HepG2 (cell line): Measurements from ENCODE around the gene DHX30. TPM values are rescaled to one million over a fixed set of nuclear protein-coding genes. Genes with fewer than 3 reads are reported as not detected.
A peak's percentile ranks its signal among the peaks of the same experiment; 100 is the strongest.

Experiments used
- ATF2 ChIP-seq: sonication (generic); formaldehyde crosslinking; IDR thresholded peaks from 2 replicates; pipeline ENCODE4 v1.4.0; 2020; ENCODE audit warnings: missing genetic modification reagents
- MEF2D ChIP-seq: sonication (generic); formaldehyde crosslinking; IDR thresholded peaks from 2 replicates; pipeline ENCODE4 v1.5.1; 2020; ENCODE audit warnings: mild to moderate bottlenecking, missing genetic modification reagents
- PATZ1 ChIP-seq: sonication (generic); formaldehyde crosslinking; IDR thresholded peaks from 2 replicates; pipeline ENCODE4 v1.4.0; 2020; ENCODE audit warnings: missing genetic modification reagents
- TFE3 ChIP-seq: IDR thresholded peaks from 2 replicates; pipeline ENCODE4 v1.6.1; 2016
- YEATS4 ChIP-seq: sonication (generic); formaldehyde crosslinking; IDR thresholded peaks from 2 replicates; pipeline ENCODE4 v1.4.0; 2020; ENCODE audit warnings: missing genetic modification reagents, borderline replicate concordance
- ZC3H4 ChIP-seq: sonication (generic); formaldehyde crosslinking; IDR thresholded peaks from 2 replicates; pipeline ENCODE4 v1.4.0; 2020; ENCODE audit warnings: missing genetic modification reagents, borderline replicate concordance
- ZNF225 ChIP-seq: sonication (generic); formaldehyde crosslinking; IDR thresholded peaks from 2 replicates; pipeline ENCODE4 v1.4.0; 2020; ENCODE audit warnings: mild to moderate bottlenecking, missing genetic modification reagents
- ZNF232 ChIP-seq: sonication (generic); formaldehyde crosslinking; IDR thresholded peaks from 2 replicates; pipeline ENCODE4 v1.4.0; 2020; ENCODE audit warnings: missing genetic modification reagents, borderline replicate concordance
- ZNF329 ChIP-seq: sonication (generic); formaldehyde crosslinking; IDR thresholded peaks from 2 replicates; pipeline ENCODE4 v1.9.0; 2021; ENCODE audit warnings: low read depth, mild to moderate bottlenecking, missing genetic modification reagents
- ZNF343 ChIP-seq: sonication (generic); formaldehyde crosslinking; IDR thresholded peaks from 2 replicates; pipeline ENCODE4 v1.4.0; 2020; ENCODE audit warnings: mild to moderate bottlenecking, missing genetic modification reagents
- ZNF567 ChIP-seq: sonication (generic); formaldehyde crosslinking; IDR thresholded peaks from 2 replicates; pipeline ENCODE4 v1.8.1; 2023; ENCODE audit warnings: mild to moderate bottlenecking, missing genetic modification reagents, borderline replicate concordance
- polyA plus RNA-seq, 8 experiments: library from polyadenylated mRNA; depleted of rRNA in 3 of 8; stranded (reverse) in 7 of 8; unstranded in 1 of 8; fragments of >200 nt; fragmentation: Illumina TruSeq in 4 of 8; extraction: Trizol in 4 of 8; gene quantifications; 2 replicates each; pipeline versions ENCODE4 v1.2.1 to v1.2.3, GENCODE V29; 2011 to 2016; ENCODE audit warnings: low read depth in 4 of 8, missing spikeins in 1 of 8, mixed read lengths in 1 of 8; ENCODE audit not compliant: insufficient read depth in 1 of 8
- total RNA-seq, 5 experiments: library from RNA; depleted of rRNA; stranded (reverse); fragments of >200 nt; fragmentation: Illumina TruSeq; extraction: Trizol; gene quantifications; 2 replicates each; pipeline ENCODE4 v1.2.3, GENCODE V29; 2016; ENCODE audit warnings: low read depth in 1 of 5

Gene DHX30
- total and polyA plus RNA-seq, 2 of the 13 experiments (the other 11 are each of a cell fraction or from before 2014, with no cell fraction given) = 30.6 to 59.4 TPM

- TF ChIP-seq PATZ1 = peak; percentile 84; the same call in 1 of the 2 replicates
- TF ChIP-seq ZNF343 (CRISPR knock-in tag) = peak; percentile 41; the same call in 1 of the 2 replicates
- TF ChIP-seq ATF2 (CRISPR knock-in tag) = peak; percentile 4; the same call in 1 of the 2 replicates
- TF ChIP-seq MEF2D (CRISPR knock-in tag) = 0 out of 2 replicates have a peak, but pooled peaks have one; percentile 2
- 0 out of 2 replicates have a peak, but pooled peaks have one; percentile 17 for TF ChIP-seq ZNF225 (CRISPR knock-in tag)
- peak; percentile 41; the same call in 1 of the 2 replicates for TF ChIP-seq ZNF232 (CRISPR knock-in tag)
- 0 out of 2 replicates have a peak, but pooled peaks have one; percentile 10 for TF ChIP-seq ZNF567 (CRISPR knock-in tag)
- TF ChIP-seq ZNF329 (CRISPR knock-in tag) = 0 out of 2 replicates have a peak, but pooled peaks have one; percentile 15
- no peak for TF ChIP-seq ZC3H4
- 0 out of 2 replicates have a peak, but pooled peaks have one; percentile 27 for TF ChIP-seq TFE3 (CRISPR knock-in tag)
- TF ChIP-seq YEATS4 (CRISPR knock-in tag) = no peak; the same call in 1 of the 2 replicates
Measured at GRCh38 chr3:47803480-47804025, 615 bp downstream of the DHX30 start (continued).
